GM18505 (cell line): ENCODE results near the gene SOCS7.

Source experiments
- ATAC-seq: cut with Tn5 transposase; IDR thresholded peaks from one replicate; pipeline ENCODE4 v1.9.1; 2021; ENCODE audit not compliant: unreplicated experiment
- POLR2A ChIP-seq: IDR thresholded peaks from 4 replicates; pipeline ENCODE4 v1.6.1; 2011; ENCODE audit warnings: borderline replicate concordance; ENCODE audit not compliant: insufficient read depth, insufficient read length; ENCODE audit errors: extremely low read depth

The SOCS7 gene

GRCh38 chr17:38329284-38329683 is 22.4 kb upstream of the SOCS7 start:
- TF ChIP-seq POLR2A = no peak
- no peak for ATAC-seq

GRCh38 chr17:38329808-38330730 is 21.6 kb upstream of the SOCS7 start:
- TF ChIP-seq POLR2A = no peak
- ATAC-seq = no peak

GRCh38 chr17:38330941-38331411 is 20.7 kb upstream of the SOCS7 start:
- TF ChIP-seq POLR2A = no peak

GRCh38 chr17:38332735-38333134 is 18.9 kb upstream of the SOCS7 start:
- no peak for TF ChIP-seq POLR2A
- no peak for ATAC-seq

More at GRCh38 chr17:38330941-38331411, 20.7 kb upstream of the SOCS7 start:
- ATAC-seq = no peak

GRCh38 chr17:38333635-38334295 is 17.9 kb upstream of the SOCS7 start:
- no peak for ATAC-seq

GRCh38 chr17:38334480-38335364 is 16.9 kb upstream of the SOCS7 start:
- TF ChIP-seq POLR2A = no peak

More at GRCh38 chr17:38333635-38334295, 17.9 kb upstream of the SOCS7 start:
- no peak for TF ChIP-seq POLR2A

GRCh38 chr17:38336838-38337237 is 14.8 kb upstream of the SOCS7 start:
- ATAC-seq = no peak
- no peak for TF ChIP-seq POLR2A

More at GRCh38 chr17:38334480-38335364, 16.9 kb upstream of the SOCS7 start:
- no peak for ATAC-seq

GRCh38 chr17:38338053-38338452 is 13.6 kb upstream of the SOCS7 start:
- no peak for TF ChIP-seq POLR2A
- ATAC-seq = no peak

GRCh38 chr17:38338535-38338934 is 13.1 kb upstream of the SOCS7 start:
- TF ChIP-seq POLR2A = no peak
- ATAC-seq = no peak

GRCh38 chr17:38339891-38340290 is 11.8 kb upstream of the SOCS7 start:
- no peak for ATAC-seq
- TF ChIP-seq POLR2A = no peak

GRCh38 chr17:38341035-38341721 is 10.5 kb upstream of the SOCS7 start:
- ATAC-seq = no peak
- TF ChIP-seq POLR2A = no peak

- no peak for ATAC-seq
- TF ChIP-seq POLR2A = no peak
Measured at GRCh38 chr17:38342886-38343607, 8.6 kb upstream of the SOCS7 start.
